HEK293 (cell line): ENCODE results near the gene CCDC32.
"Not testable (repeated sequence)": the region's sequence is repeated elsewhere in the genome, so short reads cannot be mapped to it uniquely, and the experiment has no call there.

Experiments
- CTCF ChIA-PET: fragments of 350-600 bp; formaldehyde crosslinking; extraction: SDS; loops from one replicate; lab custom pipeline; 2021; ENCODE audit warnings: antibody characterized with exemption; lab: Yijun Ruan, JAX
- POLR2A ChIA-PET: fragments of 300-600 bp; formaldehyde crosslinking; extraction: SDS; loops from one replicate; lab custom pipeline; 2020; ENCODE audit warnings: antibody characterized with exemption, inconsistent platforms; lab: Yijun Ruan, JAX
- H3K27ac ChIP-seq: fragments of 200-500 bp; sonication (Bioruptor generic); 2 replicates; pipeline ENCODE4 v1.5.1; 2014; ENCODE audit warnings: low read depth, low read length, control low read depth, inconsistent platforms; ENCODE audit errors: extremely low read depth
- H3K36me3 ChIP-seq, 2 experiments: fragments of 200-500 bp in 1 of 2; sonication (Bioruptor generic) in 1 of 2; 1 replicate in 1 of 2; 2 replicates in 1 of 2; pipeline ENCODE4 v1.5.1; 2014 to 2017; ENCODE audit warnings: inconsistent platforms in 2 of 2, low read length in 2 of 2; ENCODE audit not compliant: control insufficient read depth in 2 of 2, insufficient read depth in 1 of 2
- H3K4me1 ChIP-seq: fragments of 200-500 bp; sonication (Bioruptor generic); 2 replicates; pipeline ENCODE4 v1.5.1; 2014; ENCODE audit warnings: mild to moderate bottlenecking, low read length, inconsistent platforms; ENCODE audit not compliant: control insufficient read depth, insufficient read depth
- H3K4me3 ChIP-seq: 2 replicates; pipeline ENCODE4 v1.5.1; 2011; ENCODE audit warnings: low read depth, mild to moderate bottlenecking, control low read depth, low read length, moderate library complexity
- H3K9me3 ChIP-seq: fragments of 200-500 bp; sonication (Bioruptor generic); 2 replicates; pipeline ENCODE4 v1.5.1; 2014; ENCODE audit warnings: low read depth, low read length, inconsistent platforms; ENCODE audit not compliant: control insufficient read depth, insufficient read depth
- EGR2 ChIP-seq: fragments of 450-650 bp; formaldehyde crosslinking; IDR thresholded peaks from 2 replicates; pipeline ENCODE4 v1.5.1; 2016; ENCODE audit warnings: low read depth, missing biosample characterization, missing genetic modification characterization
- HOXD13 ChIP-seq: sonication (generic); formaldehyde crosslinking; IDR thresholded peaks from 2 replicates; pipeline ENCODE4 v1.8.0; 2022; ENCODE audit warnings: missing genetic modification reagents, borderline replicate concordance
- KLF16 ChIP-seq: fragments of 450-650 bp; formaldehyde crosslinking; IDR thresholded peaks from 2 replicates; pipeline ENCODE4 v1.5.1; 2017; ENCODE audit warnings: missing biosample characterization, missing genetic modification characterization
- REPIN1 ChIP-seq: fragments of 450-650 bp; formaldehyde crosslinking; IDR thresholded peaks from 2 replicates; pipeline ENCODE4 v1.5.1; 2017; ENCODE audit warnings: missing biosample characterization, missing genetic modification characterization, low read depth
- SCRT2 ChIP-seq: fragments of 450-650 bp; formaldehyde crosslinking; IDR thresholded peaks from 2 replicates; pipeline ENCODE4 v1.5.1; 2016; ENCODE audit warnings: missing biosample characterization, missing genetic modification characterization
- ZFHX2 ChIP-seq: fragments of 450-650 bp; formaldehyde crosslinking; conservative IDR thresholded peaks from 2 replicates; pipeline ENCODE4 v1.5.1; 2016; ENCODE audit warnings: missing biosample characterization, missing genetic modification characterization
- ZNF169 ChIP-seq: fragments of 450-650 bp; formaldehyde crosslinking; IDR thresholded peaks from 2 replicates; pipeline ENCODE4 v1.5.1; 2016; ENCODE audit warnings: missing biosample characterization, missing genetic modification characterization
- ZNF175 ChIP-seq: fragments of 450-650 bp; formaldehyde crosslinking; IDR thresholded peaks from 2 replicates; pipeline ENCODE4 v1.5.1; 2016; ENCODE audit warnings: missing biosample characterization, missing genetic modification characterization
- ZNF202 ChIP-seq: fragments of 450-650 bp; formaldehyde crosslinking; IDR thresholded peaks from 2 replicates; pipeline ENCODE4 v1.5.1; 2016; ENCODE audit warnings: missing biosample characterization, missing genetic modification characterization, borderline replicate concordance
- ZNF221 ChIP-seq: fragments of 450-650 bp; formaldehyde crosslinking; IDR thresholded peaks from 2 replicates; pipeline ENCODE4 v1.5.1; 2017; ENCODE audit warnings: missing biosample characterization, missing genetic modification characterization, borderline replicate concordance
- ZNF23 ChIP-seq: fragments of 450-650 bp; formaldehyde crosslinking; IDR thresholded peaks from 2 replicates; pipeline ENCODE4 v1.5.1; 2016; ENCODE audit warnings: missing biosample characterization, missing genetic modification characterization, borderline replicate concordance
- ZNF24 ChIP-seq: fragments of 450-650 bp; formaldehyde crosslinking; IDR thresholded peaks from 2 replicates; pipeline ENCODE4 v1.5.1; 2016; ENCODE audit warnings: missing biosample characterization, missing genetic modification characterization
- ZNF404 ChIP-seq: fragments of 450-650 bp; formaldehyde crosslinking; IDR thresholded peaks from 2 replicates; pipeline ENCODE4 v1.5.1; 2017; ENCODE audit warnings: missing biosample characterization, missing genetic modification characterization
- ZNF416 ChIP-seq: fragments of 450-650 bp; formaldehyde crosslinking; IDR thresholded peaks from 2 replicates; pipeline ENCODE4 v1.5.1; 2016; ENCODE audit warnings: missing biosample characterization, missing genetic modification characterization
- ZNF473 ChIP-seq: fragments of 450-650 bp; formaldehyde crosslinking; IDR thresholded peaks from 2 replicates; pipeline ENCODE4 v1.5.1; 2017; ENCODE audit warnings: missing biosample characterization, missing genetic modification characterization
- ZNF514 ChIP-seq: fragments of 450-650 bp; formaldehyde crosslinking; IDR thresholded peaks from 2 replicates; pipeline ENCODE4 v1.5.1; 2016; ENCODE audit warnings: missing biosample characterization, missing genetic modification characterization
- ZNF549 ChIP-seq: fragments of 450-650 bp; IDR thresholded peaks from 2 replicates; pipeline ENCODE4 v1.5.1; 2018; ENCODE audit warnings: missing biosample characterization, missing genetic modification characterization, mild to moderate bottlenecking, inconsistent platforms, moderate library complexity
- ZNF558 ChIP-seq: fragments of 450-650 bp; formaldehyde crosslinking; IDR thresholded peaks from 2 replicates; pipeline ENCODE4 v1.5.1; 2016; ENCODE audit warnings: missing biosample characterization, missing genetic modification characterization
- TF ChIP-seq, protein P1 (sequence below): fragments of 450-650 bp; formaldehyde crosslinking; IDR thresholded peaks from 2 replicates; pipeline ENCODE4 v1.5.1; 2017; ENCODE audit warnings: missing biosample characterization, missing genetic modification characterization
- TF ChIP-seq, protein P2 (sequence below): fragments of 450-650 bp; formaldehyde crosslinking; IDR thresholded peaks from 2 replicates; pipeline ENCODE4 v1.5.1; 2017; ENCODE audit warnings: missing biosample characterization, missing genetic modification characterization

The CCDC32 gene

DNA sequence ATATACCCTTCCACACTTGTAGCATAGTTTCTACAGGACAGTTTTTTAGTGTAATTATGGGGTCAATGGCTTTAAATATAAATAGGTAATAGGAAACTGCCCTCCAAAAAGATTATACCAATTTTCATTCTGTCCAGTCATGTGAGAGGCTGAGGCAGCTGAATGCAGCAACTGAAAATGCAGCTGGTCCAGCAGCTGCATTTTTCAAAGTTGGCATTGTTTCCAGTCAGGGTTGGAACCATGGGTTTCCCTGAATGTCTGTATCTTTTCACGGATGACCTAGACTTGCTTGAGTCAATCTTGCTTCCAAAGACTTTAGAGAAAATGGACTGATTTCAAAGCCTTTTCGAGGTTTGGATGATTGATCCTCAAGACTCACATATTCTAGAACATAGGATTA is 19.3 kb upstream of the CCDC32 start:
- H3K4me1 ChIP-seq: no peaks in the 10 kb centered on the region
- no peaks in the 10 kb centered on the region for H3K9me3 ChIP-seq
- ChIA-PET POLR2A (no interaction called here), CTCF (interaction anchor here (0.6 kb wide), 1 partner anchor 94 kb away, joined by 3 read pairs; no protein-coding TSS in a partner anchor)
- no peak overlapping the region for H3K27ac ChIP-seq
- H3K36me3 ChIP-seq: no peaks in the 10 kb centered on the region
- TF ChIP-seq ZNF549 (tag by site-specific recombination) (no peak), SCRT2 (tag by site-specific recombination) (no peak), REPIN1 (tag by site-specific recombination) (no peak), ZNF202 (tag by site-specific recombination) (no peak), ZNF24 (no peak), HOXD13 (CRISPR knock-in tag) (no peak), ZNF473 (tag by site-specific recombination) (no peak), ZNF558 (no peak), ZNF23 (tag by site-specific recombination) (no peak)
- TF ChIP-seq, protein P1, sequence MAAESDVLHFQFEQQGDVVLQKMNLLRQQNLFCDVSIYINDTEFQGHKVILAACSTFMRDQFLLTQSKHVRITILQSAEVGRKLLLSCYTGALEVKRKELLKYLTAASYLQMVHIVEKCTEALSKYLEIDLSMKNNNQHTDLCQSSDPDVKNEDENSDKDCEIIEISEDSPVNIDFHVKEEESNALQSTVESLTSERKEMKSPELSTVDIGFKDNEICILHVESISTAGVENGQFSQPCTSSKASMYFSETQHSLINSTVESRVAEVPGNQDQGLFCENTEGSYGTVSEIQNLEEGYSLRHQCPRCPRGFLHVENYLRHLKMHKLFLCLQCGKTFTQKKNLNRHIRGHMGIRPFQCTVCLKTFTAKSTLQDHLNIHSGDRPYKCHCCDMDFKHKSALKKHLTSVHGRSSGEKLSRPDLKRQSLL (tag by site-specific recombination): no peak
- no peak overlapping the region for H3K4me3 ChIP-seq

DNA sequence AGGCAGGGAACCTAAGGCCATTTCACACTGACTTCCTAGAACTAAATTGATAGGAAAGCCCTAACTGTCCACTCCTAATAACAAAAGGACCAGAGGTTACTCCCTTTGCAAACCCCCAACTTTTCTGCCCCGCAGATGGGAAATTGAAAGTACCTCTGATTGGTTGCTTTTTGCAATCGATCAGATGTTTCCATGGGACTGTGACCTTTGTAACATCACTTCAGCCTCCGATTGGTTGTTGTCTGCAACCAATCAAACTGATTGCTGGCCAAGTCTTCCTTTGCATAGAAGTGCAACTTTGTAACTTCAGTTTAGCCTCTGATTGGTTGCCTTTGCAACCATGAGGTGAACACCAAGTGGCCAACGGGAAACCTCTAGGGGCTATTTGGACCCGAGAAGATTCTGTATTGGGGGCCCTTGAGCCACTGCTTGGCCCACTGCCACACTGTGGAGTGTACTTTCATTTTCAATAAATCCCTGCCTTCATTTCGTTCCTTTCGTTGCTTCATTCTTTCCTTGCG is 17.9 kb upstream of the CCDC32 start:
- H3K9me3 ChIP-seq: no peaks in the 10 kb centered on the region
- no peak overlapping the region for H3K4me3 ChIP-seq
- ChIA-PET CTCF (no interaction called here), POLR2A (no interaction called here)
- no peaks in the 10 kb centered on the region for H3K36me3 ChIP-seq
- H3K4me1 ChIP-seq: no peaks in the 10 kb centered on the region
- TF ChIP-seq KLF16 (tag by site-specific recombination): no peak
- TF ChIP-seq ZNF416 (tag by site-specific recombination): no peak
- TF ChIP-seq ZNF514 (tag by site-specific recombination): no peak
- TF ChIP-seq ZNF404 (tag by site-specific recombination): no peak
- TF ChIP-seq, protein P2, sequence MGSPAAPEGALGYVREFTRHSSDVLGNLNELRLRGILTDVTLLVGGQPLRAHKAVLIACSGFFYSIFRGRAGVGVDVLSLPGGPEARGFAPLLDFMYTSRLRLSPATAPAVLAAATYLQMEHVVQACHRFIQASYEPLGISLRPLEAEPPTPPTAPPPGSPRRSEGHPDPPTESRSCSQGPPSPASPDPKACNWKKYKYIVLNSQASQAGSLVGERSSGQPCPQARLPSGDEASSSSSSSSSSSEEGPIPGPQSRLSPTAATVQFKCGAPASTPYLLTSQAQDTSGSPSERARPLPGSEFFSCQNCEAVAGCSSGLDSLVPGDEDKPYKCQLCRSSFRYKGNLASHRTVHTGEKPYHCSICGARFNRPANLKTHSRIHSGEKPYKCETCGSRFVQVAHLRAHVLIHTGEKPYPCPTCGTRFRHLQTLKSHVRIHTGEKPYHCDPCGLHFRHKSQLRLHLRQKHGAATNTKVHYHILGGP (tag by site-specific recombination): no peak
- TF ChIP-seq ZNF169: no peak
- H3K27ac ChIP-seq: no peak overlapping the region

DNA sequence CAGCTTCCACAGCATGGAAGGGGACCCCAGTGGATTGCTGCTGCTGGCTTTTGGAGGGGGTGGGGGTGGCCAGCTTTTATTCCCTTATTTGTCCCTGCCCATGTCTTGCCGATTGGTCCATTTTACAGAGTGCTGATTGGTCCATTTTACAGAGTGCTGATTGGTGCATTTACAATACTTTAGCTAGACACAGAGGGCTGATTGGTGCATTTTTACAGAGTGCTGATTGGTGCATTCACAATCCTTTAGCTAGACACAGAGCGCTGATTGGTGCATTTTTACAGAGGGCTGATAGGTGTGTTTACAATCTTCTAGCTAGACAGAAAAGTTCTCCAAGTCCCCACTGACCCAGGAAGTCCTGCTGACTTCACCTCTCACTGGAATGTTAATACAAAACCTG is 17.0 kb upstream of the CCDC32 start:
- not testable (repeated sequence) for H3K4me3 ChIP-seq, H3K36me3 ChIP-seq, H3K9me3 ChIP-seq, H3K4me1 ChIP-seq, H3K27ac ChIP-seq
- POLR2A ChIA-PET: interaction anchor here (2.1 kb wide), 1 partner anchor 12 kb away, joined by 13 read pairs; the partner anchor contains the start of gene RPUSD2
- CTCF ChIA-PET: interaction anchor here (0.7 kb wide), 1 partner anchor 65 kb away, joined by 4 read pairs; no protein-coding TSS in a partner anchor

DNA sequence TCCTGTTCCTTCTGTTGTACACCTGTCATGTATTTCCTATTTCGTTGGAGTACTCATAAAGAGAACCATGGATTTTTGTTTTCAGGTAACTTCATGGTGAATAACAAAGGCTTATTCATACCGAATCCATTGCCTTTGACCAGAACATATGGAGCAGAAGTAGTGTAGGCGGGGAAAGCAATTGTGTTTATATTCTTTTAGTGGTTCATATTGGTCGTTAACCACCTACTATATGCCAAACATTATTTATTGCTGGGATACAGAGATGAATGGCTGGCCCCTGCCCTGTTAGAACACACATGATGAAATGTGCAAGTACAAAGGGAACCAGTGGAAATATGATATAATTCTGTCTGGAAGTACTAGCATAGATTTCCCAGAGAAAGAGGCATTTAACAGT is 14.1 kb upstream of the CCDC32 start:
- peak; percentile 77 for TF ChIP-seq EGR2 (tag by site-specific recombination)
- TF ChIP-seq ZNF221 (tag by site-specific recombination): no peak
- peak; percentile 73 for TF ChIP-seq ZFHX2 (tag by site-specific recombination)
- TF ChIP-seq ZNF175: no peak
- ChIA-PET CTCF (no interaction called here), POLR2A (no interaction called here)
- no peaks in the 10 kb centered on the region for H3K9me3 ChIP-seq
- H3K4me1 ChIP-seq: no peaks in the 10 kb centered on the region
- H3K36me3 ChIP-seq: peaks cover 0 to 12% of the 10 kb centered on the region in 2 experiments; a peak in 1 of 3 replicates
- no peak overlapping the region for H3K4me3 ChIP-seq
- no peak overlapping the region for H3K27ac ChIP-seq

DNA sequence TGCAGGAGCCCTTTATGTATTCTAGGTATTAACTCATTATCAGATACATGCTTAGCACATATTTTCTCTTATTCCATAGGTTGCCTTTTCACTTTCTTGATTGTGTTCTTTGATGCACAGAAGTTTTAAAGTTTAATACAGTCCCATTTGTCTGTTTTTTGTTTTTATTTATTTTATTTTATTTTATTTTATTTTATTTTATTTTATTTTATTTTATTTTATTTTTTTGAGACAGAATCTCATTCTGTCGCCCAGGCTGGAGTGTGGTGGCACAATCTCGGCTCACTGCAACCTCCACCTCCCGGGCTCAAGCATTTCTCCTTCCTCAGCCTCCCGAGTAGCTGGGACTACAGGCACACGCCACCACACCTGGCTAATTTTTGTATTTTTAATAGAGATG is 12.1 kb upstream of the CCDC32 start:
- POLR2A ChIA-PET: not testable (repeated sequence)

More for the DNA sequence above, 12.1 kb upstream of the CCDC32 start:
- H3K4me1 ChIP-seq, H3K27ac ChIP-seq, H3K9me3 ChIP-seq, H3K4me3 ChIP-seq: not testable (repeated sequence)
- CTCF ChIA-PET: interaction anchor here (0.6 to 1.3 kb wide), 2 partner anchors 13 to 31 kb away, joined by 3 read pairs; no protein-coding TSS in a partner anchor
- H3K36me3 ChIP-seq: peaks cover 3 to 26% of the 10 kb centered on the region in 2 experiments; a peak in 2 of 3 replicates
